Central memory CD8-positive, alpha-beta T cell (primary cell): Measurements from ENCODE around the gene ARHGAP22.

Experiments used
- ATAC-seq: fragments of 150-1000 bp; cut with Tn5 transposase; replicated peaks from 2 replicates; pipeline ENCODE4 v1.10.0; 2022; ENCODE audit warnings: mild to moderate bottlenecking, moderate FRiP score, moderate number of reproducible peaks; ENCODE audit not compliant: poor library complexity, severe bottlenecking; ENCODE audit errors: extremely low read depth
- DNase-seq, 2 donors: peaks; one replicate each; pipeline ENCODE4 v3.0.0; 2021; ENCODE audit warnings: low spot score in 2 of 2
- H3K27ac Mint-ChIP-seq: one replicate; pipeline ENCODE4 v1.8.0; 2022; ENCODE audit warnings: low read depth, mild to moderate bottlenecking, moderate library complexity, mixed read lengths
- H3K27me3 Mint-ChIP-seq: one replicate; pipeline ENCODE4 v1.8.0; 2022; ENCODE audit warnings: mixed read lengths
- H3K36me3 Mint-ChIP-seq: one replicate; pipeline ENCODE4 v1.8.0; 2022; ENCODE audit warnings: mild to moderate bottlenecking, moderate library complexity, mixed read lengths; ENCODE audit not compliant: insufficient read depth
- H3K4me1 Mint-ChIP-seq: one replicate; pipeline ENCODE4 v1.8.0; 2022; ENCODE audit warnings: mixed read lengths
- H3K4me3 Mint-ChIP-seq: one replicate; pipeline ENCODE4 v1.8.0; 2022; ENCODE audit warnings: mild to moderate bottlenecking, moderate library complexity, mixed read lengths
- H3K9me3 Mint-ChIP-seq: one replicate; pipeline ENCODE4 v1.8.0; 2022; ENCODE audit warnings: mixed read lengths

The ARHGAP22 gene

GRCh38 chr10:48451969-48452878 is 152.6 kb downstream of the ARHGAP22 start:
- no peaks in the 10 kb centered on the region for H3K9me3 Mint-ChIP-seq
- no peak for DNase-seq
- H3K4me3 Mint-ChIP-seq, result no peak overlapping the region
- no peak for ATAC-seq
- H3K36me3 Mint-ChIP-seq, result peaks cover 3% of the 10 kb centered on the region
- H3K27ac Mint-ChIP-seq, result no peak overlapping the region
- peaks cover 23% of the 10 kb centered on the region for H3K27me3 Mint-ChIP-seq
- peaks cover under 1% of the 10 kb centered on the region for H3K4me1 Mint-ChIP-seq

GRCh38 chr10:48450741-48451466 is 154.0 kb downstream of the ARHGAP22 start:
- peaks cover 4% of the 10 kb centered on the region for H3K36me3 Mint-ChIP-seq
- no peak overlapping the region for H3K27ac Mint-ChIP-seq
- peak in 1 of 2 donors; percentile 5 for DNase-seq
- H3K27me3 Mint-ChIP-seq, result peaks cover 30% of the 10 kb centered on the region
- no peaks in the 10 kb centered on the region for H3K9me3 Mint-ChIP-seq
- no peak for ATAC-seq
- H3K4me3 Mint-ChIP-seq, result no peak overlapping the region
- H3K4me1 Mint-ChIP-seq, result peaks cover 4% of the 10 kb centered on the region

- Mint-ChIP-seq H3K4me3 (no peak overlapping the region), H3K9me3 (no peaks in the 10 kb centered on the region), H3K4me1 (peaks cover 4% of the 10 kb centered on the region), H3K36me3 (peaks cover 4% of the 10 kb centered on the region), H3K27me3 (peaks cover 30% of the 10 kb centered on the region), H3K27ac (no peak overlapping the region)
- DNase-seq, result peak in 1 of 2 donors; percentile 9
- no peak for ATAC-seq
These were observed 154.6 kb downstream of the ARHGAP22 start for GRCh38 chr10:48450233-48450740.

GRCh38 chr10:48449501-48450232 is 155.2 kb downstream of the ARHGAP22 start:
- peak in 1 of 2 donors; percentile 6 for DNase-seq
- Mint-ChIP-seq H3K4me1 (peaks cover 4% of the 10 kb centered on the region), H3K36me3 (peaks cover 4% of the 10 kb centered on the region), H3K27me3 (peaks cover 30% of the 10 kb centered on the region), H3K9me3 (no peaks in the 10 kb centered on the region), H3K27ac (no peak overlapping the region), H3K4me3 (no peak overlapping the region)
- ATAC-seq, result no peak

GRCh38 chr10:48448796-48449195 is 156.1 kb downstream of the ARHGAP22 start:
- DNase-seq (no peak), ATAC-seq (no peak)
- no peaks in the 10 kb centered on the region for H3K9me3 Mint-ChIP-seq
- peaks cover 4% of the 10 kb centered on the region for H3K36me3 Mint-ChIP-seq
- peaks cover 4% of the 10 kb centered on the region for H3K4me1 Mint-ChIP-seq
- H3K27ac Mint-ChIP-seq, result no peak overlapping the region
- H3K4me3 Mint-ChIP-seq, result no peak overlapping the region
- peaks cover 30% of the 10 kb centered on the region for H3K27me3 Mint-ChIP-seq

- Mint-ChIP-seq H3K4me1 (peaks cover 4% of the 10 kb centered on the region), H3K4me3 (no peak overlapping the region), H3K36me3 (peaks cover 4% of the 10 kb centered on the region), H3K27me3 (peaks cover 30% of the 10 kb centered on the region), H3K27ac (no peak overlapping the region), H3K9me3 (no peaks in the 10 kb centered on the region)
- no peak for DNase-seq
- no peak for ATAC-seq
These were observed 157.3 kb downstream of the ARHGAP22 start for GRCh38 chr10:48447356-48448215.

- Mint-ChIP-seq H3K9me3 (no peaks in the 10 kb centered on the region), H3K27ac (no peak overlapping the region), H3K4me1 (peaks cover 4% of the 10 kb centered on the region), H3K4me3 (no peak overlapping the region), H3K27me3 (peaks cover 30% of the 10 kb centered on the region), H3K36me3 (peaks cover 5% of the 10 kb centered on the region)
- ATAC-seq, result no peak
- no peak for DNase-seq
These were observed 158.1 kb downstream of the ARHGAP22 start for GRCh38 chr10:48446785-48447184.

- Mint-ChIP-seq H3K27ac (no peak overlapping the region), H3K9me3 (no peaks in the 10 kb centered on the region), H3K4me1 (peaks cover 4% of the 10 kb centered on the region), H3K36me3 (peaks cover 5% of the 10 kb centered on the region), H3K27me3 (peaks cover 30% of the 10 kb centered on the region), H3K4me3 (no peak overlapping the region)
- no peak for ATAC-seq
- no peak for DNase-seq
These were observed 158.9 kb downstream of the ARHGAP22 start for GRCh38 chr10:48445932-48446331.

GRCh38 chr10:48444861-48445841 is 159.7 kb downstream of the ARHGAP22 start:
- ATAC-seq (no peak), DNase-seq (no peak)
- no peaks in the 10 kb centered on the region for H3K9me3 Mint-ChIP-seq
- no peak overlapping the region for H3K27ac Mint-ChIP-seq
- peaks cover 30% of the 10 kb centered on the region for H3K27me3 Mint-ChIP-seq
- no peak overlapping the region for H3K4me3 Mint-ChIP-seq
- peaks cover 5% of the 10 kb centered on the region for H3K36me3 Mint-ChIP-seq
- peaks cover 4% of the 10 kb centered on the region for H3K4me1 Mint-ChIP-seq

GRCh38 chr10:48444266-48444665 is 160.6 kb downstream of the ARHGAP22 start:
- peaks cover 27% of the 10 kb centered on the region for H3K27me3 Mint-ChIP-seq
- DNase-seq (no peak), ATAC-seq (no peak)
- H3K4me1 Mint-ChIP-seq, result peaks cover 4% of the 10 kb centered on the region
- H3K9me3 Mint-ChIP-seq, result no peaks in the 10 kb centered on the region
- H3K36me3 Mint-ChIP-seq, result peaks cover 5% of the 10 kb centered on the region
- no peak overlapping the region for H3K4me3 Mint-ChIP-seq
- H3K27ac Mint-ChIP-seq, result no peak overlapping the region

GRCh38 chr10:48442809-48443177 is 162.1 kb downstream of the ARHGAP22 start:
- DNase-seq, result no peak
- H3K36me3 Mint-ChIP-seq, result peaks cover 3% of the 10 kb centered on the region
- H3K27ac Mint-ChIP-seq, result no peak overlapping the region
- no peak for ATAC-seq
- H3K4me1 Mint-ChIP-seq, result peaks cover 4% of the 10 kb centered on the region
- no peak overlapping the region for H3K4me3 Mint-ChIP-seq
- H3K9me3 Mint-ChIP-seq, result no peaks in the 10 kb centered on the region
- peaks cover 13% of the 10 kb centered on the region for H3K27me3 Mint-ChIP-seq
